DOHH2 (cell line): Measurements from ENCODE around the gene CTTN.

Experiments used
- EZH2phosphoT487 ChIP-seq: fragments of 200-600 bp; sonication (generic); IDR thresholded peaks from 2 replicates; pipeline ENCODE4 v1.6.1; 2017; ENCODE audit warnings: borderline replicate concordance, mild to moderate bottlenecking, antibody characterized with exemption, low read length, moderate library complexity, mixed read lengths
- TF ChIP-seq, protein P1 (sequence below): fragments of 200-600 bp; sonication (generic); IDR thresholded peaks from one replicate; pipeline ENCODE4 v1.5.1; 2014; ENCODE audit warnings: antibody characterized with exemption, mild to moderate bottlenecking, low read depth, low read length; ENCODE audit not compliant: poor library complexity, severe bottlenecking

DNA sequence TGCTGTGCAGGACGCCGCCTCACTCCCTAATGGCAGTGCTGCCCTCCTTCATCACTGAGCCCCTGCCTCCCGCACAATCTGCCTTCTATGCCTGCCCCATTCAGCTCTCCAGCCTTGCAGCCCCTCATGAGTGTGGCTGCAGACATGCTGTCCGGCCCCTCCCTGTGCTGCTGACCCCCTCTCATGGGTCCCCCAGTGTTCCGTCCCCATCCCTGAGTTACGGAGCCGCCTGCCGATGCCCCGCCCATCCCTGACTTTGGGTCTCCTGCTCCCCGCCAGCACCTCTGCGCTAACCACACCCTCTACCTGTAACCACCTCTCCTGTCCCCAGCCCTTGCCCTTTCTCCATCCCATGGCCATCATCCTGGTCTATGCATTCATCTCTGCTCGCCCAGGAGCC lies 33.3 kb downstream of the CTTN start:
- no peak for TF ChIP-seq EZH2phosphoT487
- TF ChIP-seq, protein P1, sequence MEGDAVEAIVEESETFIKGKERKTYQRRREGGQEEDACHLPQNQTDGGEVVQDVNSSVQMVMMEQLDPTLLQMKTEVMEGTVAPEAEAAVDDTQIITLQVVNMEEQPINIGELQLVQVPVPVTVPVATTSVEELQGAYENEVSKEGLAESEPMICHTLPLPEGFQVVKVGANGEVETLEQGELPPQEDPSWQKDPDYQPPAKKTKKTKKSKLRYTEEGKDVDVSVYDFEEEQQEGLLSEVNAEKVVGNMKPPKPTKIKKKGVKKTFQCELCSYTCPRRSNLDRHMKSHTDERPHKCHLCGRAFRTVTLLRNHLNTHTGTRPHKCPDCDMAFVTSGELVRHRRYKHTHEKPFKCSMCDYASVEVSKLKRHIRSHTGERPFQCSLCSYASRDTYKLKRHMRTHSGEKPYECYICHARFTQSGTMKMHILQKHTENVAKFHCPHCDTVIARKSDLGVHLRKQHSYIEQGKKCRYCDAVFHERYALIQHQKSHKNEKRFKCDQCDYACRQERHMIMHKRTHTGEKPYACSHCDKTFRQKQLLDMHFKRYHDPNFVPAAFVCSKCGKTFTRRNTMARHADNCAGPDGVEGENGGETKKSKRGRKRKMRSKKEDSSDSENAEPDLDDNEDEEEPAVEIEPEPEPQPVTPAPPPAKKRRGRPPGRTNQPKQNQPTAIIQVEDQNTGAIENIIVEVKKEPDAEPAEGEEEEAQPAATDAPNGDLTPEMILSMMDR, result no peak
